ENCODE data around the gene SET. TPM values are rescaled to one million over a fixed set of nuclear protein-coding genes. Genes with fewer than 3 reads are reported as not detected.

The SET gene
- total and polyA plus RNA-seq, 2 of the 8 experiments (the other 6 are each of a cell fraction or from before 2014, with no cell fraction given) = 466 to 1,345 TPM

DNA sequence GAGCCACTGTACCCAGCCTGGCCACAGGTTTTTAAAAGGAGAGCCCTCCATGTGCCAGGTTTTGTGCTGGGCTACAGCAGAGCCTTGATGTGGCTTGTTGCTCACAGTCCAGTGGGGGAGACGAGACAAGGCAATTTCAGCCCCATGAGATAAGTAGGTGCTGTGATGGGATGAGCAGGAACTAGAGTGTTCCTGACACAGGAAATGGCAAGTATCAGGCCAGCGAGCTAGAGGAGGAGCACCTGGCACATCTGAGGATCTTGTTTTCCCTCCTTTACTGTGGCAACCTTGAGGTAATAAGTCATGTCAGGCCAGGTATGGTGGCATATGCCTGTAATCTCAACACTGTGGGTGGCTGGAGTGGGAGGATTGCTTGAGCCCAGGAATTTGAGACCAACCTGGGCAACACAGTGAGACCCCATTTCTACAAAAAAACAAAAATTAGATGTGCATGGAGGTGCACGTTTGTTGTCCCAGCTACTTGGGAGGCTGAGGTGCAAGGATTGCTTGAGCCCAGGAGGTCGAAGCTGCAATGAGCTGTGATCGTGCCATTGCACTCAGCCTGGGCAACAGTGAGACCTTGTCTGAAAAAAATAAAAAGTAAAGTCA is 38.7 kb downstream of the SET start:
- Histone ChIP-seq H2BK5ac (ENCODE audit: low read depth, low read length) (no peak overlapping the region), H3K4me3 (ENCODE audit: extremely low read depth in 1 of 4, insufficient read depth in 2 of 4, low read depth in 3 of 4, low read length in 4 of 4) (no peak overlapping the region), H3K14ac (ENCODE audit: insufficient read length) (no peak overlapping the region), H3K4ac (replicated peaks; ENCODE audit: insufficient read length, low read depth, low read length) (no peak overlapping the region), H3K27me3 (replicated peaks in 1 of 4; ENCODE audit: control insufficient read depth in 3 of 4, extremely low read depth in 1 of 4, insufficient read depth in 3 of 4, low read length in 3 of 4) (no peaks in the 10 kb centered on the region), H3K23ac (ENCODE audit: insufficient read length) (no peak overlapping the region), H3K56ac (replicated peaks; ENCODE audit: insufficient read length, low read depth, low read length) (no peak overlapping the region), H2BK20ac (ENCODE audit: low read length) (no peak overlapping the region), H3K23me2 (ENCODE audit: low read depth, low read length) (peaks cover 7% of the 10 kb centered on the region), H4K20me1 (replicated peaks in 1 of 2; ENCODE audit: control insufficient read depth in 1 of 2, insufficient read depth in 2 of 2, low read length in 2 of 2) (no peaks in the 10 kb centered on the region), H3K79me1 (ENCODE audit: low read depth, low read length) (peaks cover 5% of the 10 kb centered on the region; the same call in 1 of the 2 replicates), H4K91ac (replicated peaks; ENCODE audit: insufficient read length, low read length) (peak overlapping the region; percentile 84), H3K9ac (replicated peaks in 1 of 4; ENCODE audit: extremely low read depth in 1 of 4, low read depth in 3 of 4, low read length in 3 of 4) (peak overlapping the region in 1 of 4 experiments; percentile 6; a peak in 2 of 7 replicates), H3K36me3 (ENCODE audit: control insufficient read depth in 2 of 4, insufficient read depth in 4 of 4, low read length in 3 of 4) (peaks cover 0 to 2% (median under 1%) of the 10 kb centered on the region in 4 experiments; a peak in 1 of 8 replicates), H2AFZ (ENCODE audit: low read length) (no peak overlapping the region), H2AK5ac (ENCODE audit: low read depth, low read length) (peak overlapping the region; percentile 93; the same call in 1 of the 2 replicates), H4K5ac (ENCODE audit: insufficient read length, low read depth, low read length) (no peak overlapping the region), H2BK15ac (ENCODE audit: low read length) (peak overlapping the region; percentile 46; the same call in 1 of the 2 replicates), H3K9me3 (ENCODE audit: insufficient read depth in 2 of 2, low read depth in 1 of 2, low read length in 1 of 2) (no peaks in the 10 kb centered on the region), H3K4me1 (replicated peaks in 1 of 4; ENCODE audit: control insufficient read depth in 3 of 4, insufficient read depth in 4 of 4, low read length in 3 of 4) (peaks cover 0 to 3% (median 0%) of the 10 kb centered on the region in 4 experiments; a peak in 3 of 7 replicates), H3K79me2 (ENCODE audit: control insufficient read depth in 1 of 2, insufficient read depth in 2 of 2, low read length in 2 of 2) (no peaks in the 10 kb centered on the region), H3K27ac (ENCODE audit: low read depth, low read length) (no peak overlapping the region), H3K18ac (ENCODE audit: extremely low read depth, low read length) (no peak overlapping the region), H2BK12ac (ENCODE audit: low read depth, low read length) (peak overlapping the region; percentile 75; the same call in 1 of the 2 replicates), H3K4me2 (ENCODE audit: insufficient read depth in 1 of 2, low read depth in 2 of 2, low read length in 2 of 2) (no peak overlapping the region), H4K8ac (ENCODE audit: extremely low read depth, insufficient read depth, low read length) (no peak overlapping the region), H2BK120ac (replicated peaks; ENCODE audit: low read depth, low read length) (no peak overlapping the region)
- no peak for DNase-seq (ENCODE audit: low read depth in 1 of 2, low spot score in 2 of 2)
- WGBS, 2 experiments (ENCODE audit: extremely low coverage in 1 of 2, insufficient coverage in 1 of 2, insufficient read length in 1 of 2, insufficient replicate concordance in 2 of 2, low coverage in 1 of 2, low lambda C conversion rate in 2 of 2, missing lambda C conversion rate in 1 of 2) = 95% methylated on average over 5 of the region's 5 CpGs; no CpG with 5 or more reads in 1 of the 2 experiments
- ChIA-PET POLR2A (ENCODE audit: partially characterized antibody) (interaction anchor here (0.9 to 1.8 kb wide), 4 partner anchors 20 to 45 kb away, joined by 3 to 4 read pairs (median 3); no protein-coding TSS in a partner anchor), CTCF (ENCODE audit: partially characterized antibody) (interaction anchor here (0.6 to 1.3 kb wide), 3 partner anchors 15 to 154 kb away, joined by 3 read pairs; partner anchors contain the start of genes KYAT1 and PKN3)
- FAIRE-seq = no peak
- TF ChIP-seq EP300 (IDR thresholded peaks at IDR 0.05; ENCODE audit: borderline replicate concordance in 1 of 2, low read depth in 2 of 2, low read length in 2 of 2) (no peak), CHD1 (IDR thresholded peaks at IDR 0.05; ENCODE audit: low read depth, low read length) (no peak), CBX5 (IDR thresholded peaks at IDR 0.05; ENCODE audit: low read depth, low read length) (no peak), GTF2F1 (IDR thresholded peaks at IDR 0.05; ENCODE audit: borderline replicate concordance, low read depth, low read length) (no peak), CREB1 (IDR thresholded peaks at IDR 0.05) (no peak)

Data from H1 (cell line).